ENCODE results near the gene TMPRSS2.

The TMPRSS2 gene

GRCh38 chr21:41480086-41480690 is 27.8 kb downstream of the TMPRSS2 start:
- no peak for DNase-seq

- DNase-seq: no peak
Measured at GRCh38 chr21:41479686-41480085, 28.3 kb downstream of the TMPRSS2 start.

- DNase-seq: no peak
Measured at GRCh38 chr21:41478319-41479177, 29.4 kb downstream of the TMPRSS2 start.

GRCh38 chr21:41477641-41478318 is 30.2 kb downstream of the TMPRSS2 start:
- DNase-seq: no peak

DNA sequence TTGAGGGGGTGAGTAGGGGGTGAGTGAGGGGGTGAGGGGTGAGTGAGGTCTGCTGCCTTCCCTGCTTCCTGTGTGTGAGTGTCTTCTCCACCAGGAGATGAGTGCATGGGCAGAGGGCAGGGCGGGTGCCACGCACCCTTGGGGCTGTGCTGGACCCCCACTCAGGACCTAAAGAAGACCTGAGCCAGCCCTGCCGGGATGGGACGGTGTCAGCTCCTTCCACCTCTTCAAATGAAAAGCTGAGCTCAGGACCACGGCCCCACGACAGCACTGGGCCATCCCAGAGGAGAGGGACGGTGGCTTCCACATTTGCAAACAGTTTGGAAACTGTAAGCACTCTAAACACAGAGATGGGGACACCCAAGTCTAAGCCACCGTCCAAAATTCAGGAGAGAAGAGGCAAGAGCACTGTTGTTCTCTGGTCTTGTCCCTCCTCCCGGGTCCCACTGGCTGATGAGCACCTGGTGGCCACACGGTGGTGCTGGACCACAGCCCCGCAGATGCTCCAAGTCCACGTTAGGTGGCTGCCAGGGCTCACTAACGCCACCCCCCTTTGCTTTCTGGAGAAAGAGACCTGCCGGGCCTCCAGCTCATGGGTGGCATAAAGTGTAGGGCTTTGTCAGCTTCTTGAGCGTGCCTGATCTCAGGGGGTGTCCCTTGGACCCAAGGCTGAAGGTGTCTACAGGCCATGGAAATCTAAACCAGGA is 32.1 kb downstream of the TMPRSS2 start:
- no peak for DNase-seq

DNA sequence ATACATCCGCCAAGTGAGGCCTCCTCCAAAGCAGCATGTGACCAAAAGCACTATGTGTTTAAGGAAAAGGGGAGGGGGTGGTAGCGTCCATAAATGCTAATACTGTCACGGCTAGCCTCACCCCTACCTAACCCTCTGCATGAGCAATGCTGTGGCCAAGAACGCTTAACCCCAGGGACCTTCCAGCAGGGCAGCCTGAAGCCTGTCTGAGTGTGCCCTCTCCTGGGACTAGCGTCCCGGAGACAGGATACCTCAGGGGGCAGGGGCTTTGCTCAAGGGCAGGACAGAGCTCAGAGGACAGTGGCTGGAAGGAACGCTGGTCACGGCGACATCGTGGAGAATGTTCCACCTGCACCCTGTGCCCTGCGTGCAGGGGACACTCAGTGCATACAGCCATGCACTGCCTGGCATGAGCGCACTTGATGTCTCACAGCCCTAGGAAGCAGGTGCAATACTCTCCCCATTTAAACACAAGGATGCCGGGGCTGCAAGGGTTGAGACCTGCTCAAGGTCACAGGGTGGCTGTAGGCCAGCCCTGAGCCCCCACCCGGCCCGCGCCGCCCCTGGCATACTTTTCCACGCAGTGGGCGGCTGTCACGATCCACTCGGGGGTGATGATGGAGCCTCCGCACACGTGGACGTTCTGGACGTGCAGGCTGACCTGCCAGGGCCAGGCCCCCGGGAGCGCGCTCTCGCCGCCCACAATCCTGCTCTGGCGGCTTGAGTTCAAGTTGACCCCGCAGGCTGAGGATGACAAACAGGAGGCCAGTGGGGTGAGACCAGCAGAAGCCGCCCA is 35.0 kb downstream of the TMPRSS2 start:
- DNase-seq: no peak

- no peak for DNase-seq
Measured at GRCh38 chr21:41470054-41470453, 37.9 kb downstream of the TMPRSS2 start.

- DNase-seq: no peak
Measured at GRCh38 chr21:41466024-41466820, 41.7 kb downstream of the TMPRSS2 start.

DNA sequence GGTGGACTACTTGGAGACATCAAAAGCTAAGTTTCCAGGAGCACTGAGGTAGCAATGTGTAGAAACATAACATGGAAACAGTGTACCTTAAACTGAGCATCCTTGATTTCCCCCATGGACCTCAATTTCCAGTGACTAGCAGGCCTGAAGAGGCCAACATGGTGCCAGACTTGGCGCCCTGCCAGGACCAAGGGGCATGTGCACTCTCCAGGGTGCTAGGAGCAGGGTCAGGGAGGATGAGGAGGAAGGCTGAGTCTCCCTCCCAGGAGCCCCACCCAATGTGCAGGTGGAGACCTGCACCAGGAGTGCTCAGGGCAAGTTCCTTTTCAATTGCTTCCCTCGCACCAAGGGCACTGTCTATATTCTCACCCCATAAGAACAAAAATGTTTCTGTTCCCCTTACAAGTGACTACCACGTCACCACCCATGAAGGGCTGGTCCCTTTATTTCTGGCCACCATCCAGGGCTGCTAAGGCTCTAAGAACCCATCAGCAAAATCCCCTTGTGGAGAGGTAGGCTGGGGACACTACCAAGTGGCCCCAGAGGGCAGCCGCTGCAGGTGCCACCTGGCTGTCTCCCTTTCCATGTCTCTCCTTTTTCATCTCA is 42.7 kb downstream of the TMPRSS2 start:
- no peak for DNase-seq

- DNase-seq: no peak
Measured at GRCh38 chr21:41460578-41461527, 47.1 kb downstream of the TMPRSS2 start.

GRCh38 chr21:41459884-41460534 is 47.9 kb downstream of the TMPRSS2 start:
- no peak for DNase-seq

GRCh38 chr21:41458559-41458958 is 49.4 kb downstream of the TMPRSS2 start:
- no peak for DNase-seq

GRCh38 chr21:41458121-41458520 is 49.8 kb downstream of the TMPRSS2 start:
- DNase-seq: no peak

DNA sequence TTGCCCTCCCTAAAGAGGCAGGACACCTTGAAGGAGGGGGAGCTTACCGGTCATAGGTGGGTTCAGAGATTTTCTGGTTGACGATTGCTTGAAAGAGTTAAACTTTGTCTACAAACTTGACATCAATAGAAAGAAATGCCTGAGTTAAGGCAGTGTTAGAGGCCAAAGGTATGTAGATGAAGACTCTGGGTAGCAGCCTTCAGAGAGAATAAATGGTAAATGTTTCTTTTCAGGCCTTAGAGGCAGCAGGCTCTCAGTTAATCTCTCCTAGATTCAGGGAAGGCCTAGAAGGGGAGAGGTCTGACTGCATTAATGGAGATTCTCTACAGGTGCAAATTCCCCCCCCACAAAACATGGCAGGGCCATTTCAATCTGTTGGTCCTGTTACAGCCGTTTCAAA is 54.2 kb downstream of the TMPRSS2 start:
- DNase-seq: no peak

DNA sequence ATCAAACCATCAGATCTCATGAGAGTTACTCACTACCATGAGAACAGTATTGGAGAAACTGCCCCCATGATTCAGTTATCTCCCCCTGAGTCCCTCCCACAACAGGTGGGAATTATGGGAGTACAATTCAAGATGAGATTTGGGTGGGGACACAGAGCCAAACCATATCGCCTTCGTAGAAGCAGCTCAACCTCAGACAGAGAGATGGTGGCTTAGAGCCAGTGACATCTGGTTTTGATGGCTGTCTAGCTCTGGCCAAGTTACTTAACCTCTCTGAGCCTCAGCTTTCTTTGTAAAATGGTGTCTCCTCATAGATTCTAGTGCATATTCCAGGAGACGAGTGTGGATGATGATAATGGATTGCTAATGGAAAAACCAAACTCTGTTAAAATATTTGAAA is 54.8 kb downstream of the TMPRSS2 start:
- no peak for DNase-seq

DNA sequence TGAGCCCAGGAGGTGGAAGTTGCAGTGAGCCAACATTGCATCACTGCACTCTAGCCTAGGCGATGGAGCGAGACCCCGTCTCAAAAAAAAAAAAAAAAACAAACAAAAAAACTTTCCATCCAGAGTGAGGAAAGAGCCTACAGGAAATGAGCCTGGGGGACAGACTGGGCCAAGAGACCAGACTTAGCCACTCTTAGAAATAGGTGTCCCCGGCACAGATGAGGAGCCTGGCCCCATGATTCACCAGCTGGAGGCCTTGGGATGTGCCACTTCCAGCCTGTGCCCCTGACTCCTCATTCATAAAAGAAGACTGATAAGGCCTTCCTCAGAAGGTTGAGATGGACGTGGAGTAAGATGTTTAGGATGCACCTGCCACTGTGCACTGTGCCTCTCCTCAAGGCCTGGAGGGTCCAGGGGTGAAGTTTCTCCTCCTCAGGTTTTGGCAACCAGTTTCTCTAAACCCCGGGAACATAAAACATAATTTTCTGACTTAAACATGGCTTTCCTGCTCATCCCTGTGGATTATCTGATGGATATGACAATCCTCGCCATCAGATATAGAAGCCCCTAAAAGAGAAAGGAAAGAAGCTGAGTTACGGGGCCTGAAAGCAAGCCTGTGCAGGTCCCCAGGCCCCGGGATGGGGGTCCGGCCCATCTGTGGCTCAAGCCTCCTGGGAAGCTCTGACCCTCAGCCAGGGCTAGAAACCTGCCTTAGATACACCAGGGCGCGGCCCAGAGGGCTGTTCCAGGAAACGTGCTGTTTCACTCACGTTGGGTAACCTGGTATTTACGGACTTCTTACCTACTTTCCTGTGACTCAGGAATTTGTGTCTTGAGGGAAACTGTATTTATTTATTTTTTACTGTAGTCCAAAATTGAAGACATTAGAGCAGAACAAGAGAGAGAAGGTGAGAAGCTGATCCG is 55.9 kb downstream of the TMPRSS2 start:
- no peak for DNase-seq

DNA sequence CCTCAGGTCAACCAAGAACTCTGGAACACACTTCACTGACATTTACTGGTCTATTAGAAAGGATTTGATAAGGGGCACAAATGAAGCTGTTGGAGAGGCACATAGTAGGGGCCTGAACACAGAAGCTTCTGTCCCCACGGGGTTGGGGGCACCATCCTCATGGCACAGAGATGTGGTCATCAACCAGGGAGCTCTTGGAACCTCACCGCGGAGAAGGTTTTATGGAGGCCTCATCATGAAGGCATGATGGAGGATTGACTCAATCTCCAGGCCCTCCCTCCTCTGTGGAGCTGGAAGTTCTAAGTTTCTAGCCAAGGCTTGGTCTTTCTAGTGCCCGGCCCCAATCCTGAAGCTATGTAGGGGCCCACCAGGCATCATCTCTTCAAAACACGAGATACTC is 58.3 kb downstream of the TMPRSS2 start:
- no peak for DNase-seq

GRCh38 chr21:41447356-41447755 is 60.6 kb downstream of the TMPRSS2 start:
- no peak for DNase-seq
